GM10266 (cell line): ENCODE measurements around the gene OPCML.

Experiments
- DNase-seq: peaks from one replicate; pipeline ENCODE4 v3.0.0; 2012; ENCODE audit errors: extremely low spot score
- TF ChIP-seq, protein P1 (sequence below): IDR thresholded peaks from 2 replicates; pipeline ENCODE4 v1.5.1; 2012; ENCODE audit warnings: mild to moderate bottlenecking, low read depth; ENCODE audit not compliant: control insufficient read depth, insufficient read depth; ENCODE audit errors: missing control alignments

Gene OPCML

DNA sequence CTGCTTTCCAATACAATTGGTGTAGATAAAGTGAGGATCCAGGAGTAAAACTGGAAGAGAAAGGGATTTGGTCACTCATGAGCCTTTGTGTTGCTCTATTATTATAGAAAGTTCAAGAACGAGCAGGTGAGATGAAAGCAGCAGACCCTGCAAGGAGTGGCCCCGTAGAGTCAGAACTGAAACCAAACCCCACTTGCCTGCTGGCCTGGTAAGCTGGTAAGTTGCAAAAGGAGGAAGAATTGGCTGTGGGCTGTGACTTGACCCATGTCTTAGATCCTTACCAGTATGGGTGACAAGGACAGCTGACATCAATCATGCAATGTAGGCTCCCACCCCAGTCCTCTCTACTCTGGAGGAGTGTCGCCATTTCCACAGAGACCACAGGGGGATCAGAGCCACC, 201.3 kb downstream of the OPCML start:
- TF ChIP-seq, protein P1, sequence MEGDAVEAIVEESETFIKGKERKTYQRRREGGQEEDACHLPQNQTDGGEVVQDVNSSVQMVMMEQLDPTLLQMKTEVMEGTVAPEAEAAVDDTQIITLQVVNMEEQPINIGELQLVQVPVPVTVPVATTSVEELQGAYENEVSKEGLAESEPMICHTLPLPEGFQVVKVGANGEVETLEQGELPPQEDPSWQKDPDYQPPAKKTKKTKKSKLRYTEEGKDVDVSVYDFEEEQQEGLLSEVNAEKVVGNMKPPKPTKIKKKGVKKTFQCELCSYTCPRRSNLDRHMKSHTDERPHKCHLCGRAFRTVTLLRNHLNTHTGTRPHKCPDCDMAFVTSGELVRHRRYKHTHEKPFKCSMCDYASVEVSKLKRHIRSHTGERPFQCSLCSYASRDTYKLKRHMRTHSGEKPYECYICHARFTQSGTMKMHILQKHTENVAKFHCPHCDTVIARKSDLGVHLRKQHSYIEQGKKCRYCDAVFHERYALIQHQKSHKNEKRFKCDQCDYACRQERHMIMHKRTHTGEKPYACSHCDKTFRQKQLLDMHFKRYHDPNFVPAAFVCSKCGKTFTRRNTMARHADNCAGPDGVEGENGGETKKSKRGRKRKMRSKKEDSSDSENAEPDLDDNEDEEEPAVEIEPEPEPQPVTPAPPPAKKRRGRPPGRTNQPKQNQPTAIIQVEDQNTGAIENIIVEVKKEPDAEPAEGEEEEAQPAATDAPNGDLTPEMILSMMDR = no peak

DNA sequence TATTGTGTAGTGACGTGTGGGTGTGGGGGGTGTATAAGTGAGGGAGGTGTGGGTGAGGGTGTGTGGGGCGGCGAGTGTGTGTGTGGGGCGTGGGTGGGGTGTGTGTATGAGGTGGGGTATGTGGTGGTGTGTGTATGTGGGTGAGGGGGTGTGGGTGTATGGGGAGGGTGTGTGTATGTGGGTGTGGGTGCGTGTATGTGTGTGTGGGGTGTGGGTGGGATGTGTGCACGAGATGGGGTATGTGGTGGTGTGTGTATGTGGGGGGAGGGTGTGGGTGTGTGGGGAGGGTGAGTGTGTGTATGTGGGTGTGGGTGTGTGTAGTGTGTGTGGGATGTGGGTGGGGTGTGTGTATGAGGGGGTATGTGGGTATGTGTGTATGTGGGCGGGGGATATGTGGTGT, 205.5 kb downstream of the OPCML start:
- DNase-seq = no peak
- TF ChIP-seq, protein P1 = no peak

More for the DNA sequence above, 201.3 kb downstream of the OPCML start:
- DNase-seq = no peak

DNA sequence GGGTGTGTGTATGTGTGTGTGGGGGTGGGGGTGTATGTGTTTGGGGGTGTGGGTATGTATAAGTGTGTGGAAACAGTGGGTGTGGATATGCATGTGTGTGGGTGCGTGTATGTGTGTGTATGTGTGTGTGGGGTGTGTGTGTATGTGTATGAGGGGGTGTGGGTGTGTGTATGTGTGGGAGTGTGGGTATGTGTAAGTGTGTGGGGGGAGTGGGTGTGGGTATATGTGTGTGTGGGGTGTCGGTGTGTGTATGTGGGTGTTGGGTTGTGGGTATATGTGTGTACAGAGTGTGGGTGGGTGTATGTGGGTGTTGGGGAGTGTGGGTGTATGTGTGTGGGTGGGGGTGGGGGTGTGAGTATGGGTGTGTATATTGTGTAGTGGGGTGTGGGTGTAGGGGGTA, 206.0 kb downstream of the OPCML start:
- no peak for DNase-seq
- TF ChIP-seq, protein P1 = no peak

DNA sequence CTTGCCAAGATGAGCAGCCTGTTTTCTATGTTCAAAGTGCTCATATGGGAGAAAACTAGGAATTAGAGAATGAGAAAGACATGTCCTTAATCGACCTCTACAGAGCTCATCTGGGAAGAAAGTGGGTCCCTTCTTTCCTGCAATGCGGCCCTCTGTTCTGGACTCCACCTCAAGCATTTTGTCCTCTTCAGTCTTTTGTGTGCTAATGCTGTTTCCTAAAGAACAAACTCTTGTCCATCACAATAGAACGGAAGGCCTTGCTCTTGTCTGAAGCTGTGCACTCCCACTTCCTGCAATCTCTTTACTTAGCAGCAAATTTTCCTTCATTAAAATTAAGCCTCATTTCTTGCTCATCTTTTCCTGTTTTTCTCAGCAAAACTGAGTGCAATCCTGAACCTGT, 206.6 kb downstream of the OPCML start:
- no peak for DNase-seq
- TF ChIP-seq, protein P1 = no peak

DNA sequence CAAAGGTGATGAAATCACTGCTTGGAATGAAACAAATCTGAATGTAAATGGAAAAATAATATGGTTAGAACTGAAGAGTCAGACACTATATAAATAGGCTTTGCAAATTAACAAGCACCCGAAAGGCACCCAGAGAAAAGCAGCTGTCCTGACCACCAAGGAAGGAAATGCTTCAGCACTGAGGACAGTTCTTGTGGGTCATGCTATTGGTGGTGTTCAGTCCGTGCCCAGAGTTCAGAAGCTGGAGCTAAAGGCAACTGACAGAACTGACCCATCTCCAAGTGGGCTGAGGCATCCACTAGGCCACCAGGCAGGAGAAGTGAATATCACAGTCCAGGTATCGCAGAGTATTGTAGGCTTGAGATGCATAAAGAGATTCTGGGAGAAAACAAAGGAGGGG, 208.9 kb downstream of the OPCML start:
- TF ChIP-seq, protein P1 = no peak
- DNase-seq = no peak

DNA sequence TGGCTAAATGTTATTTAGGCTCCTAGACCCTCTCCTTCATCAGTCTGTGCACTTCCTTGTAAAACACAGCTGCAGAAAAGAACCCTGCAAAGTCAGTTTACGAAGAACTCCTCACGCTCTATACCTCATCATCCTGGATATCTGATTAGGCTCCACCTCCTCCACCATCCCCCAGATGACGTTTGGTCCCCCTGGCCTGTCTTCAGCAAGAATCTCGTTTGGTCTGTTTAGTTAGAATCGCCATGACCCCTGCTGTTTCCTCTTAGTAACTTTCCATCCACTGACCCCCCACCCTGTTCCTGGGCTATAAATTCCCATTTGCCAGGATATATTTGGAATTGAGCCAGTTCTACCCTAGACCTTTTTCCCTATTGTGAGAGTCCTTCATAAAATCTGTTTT, 214.1 kb downstream of the OPCML start:
- TF ChIP-seq, protein P1 = no peak
- DNase-seq = no peak

DNA sequence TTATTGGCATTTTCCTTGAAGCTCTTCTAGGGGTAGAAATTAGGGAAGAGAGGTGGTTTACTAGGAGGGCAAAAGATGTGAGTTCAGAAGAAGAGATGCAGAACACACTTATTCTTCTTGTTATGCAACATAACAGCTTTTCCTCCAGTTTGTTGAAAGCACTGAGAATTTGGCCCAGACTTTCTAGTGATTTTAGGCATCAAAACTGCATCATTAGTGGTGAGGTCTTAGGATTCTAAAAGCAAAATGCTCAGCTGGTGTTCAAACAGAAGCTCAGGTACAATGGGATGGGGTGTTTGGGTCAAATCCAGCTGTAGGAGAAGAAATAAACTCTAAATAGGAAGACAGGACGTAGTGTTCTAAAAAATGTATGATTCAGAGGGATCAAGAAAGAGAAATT, 221.1 kb downstream of the OPCML start:
- TF ChIP-seq, protein P1 = no peak
- DNase-seq = no peak
